Fibroblast of lung (primary cell): ENCODE measurements around the gene MAN1A2. TPM values are rescaled to one million over a fixed set of nuclear protein-coding genes. Genes with fewer than 3 reads are reported as not detected.

ENCODE experiments used
- DNase-seq, 2 donors: peaks; one replicate each; pipeline versions ENCODE4 v3.0.0 to v3.0.0-alpha.2; 2010; ENCODE audit warnings: low read depth in 2 of 2
- H2AFZ ChIP-seq: 2 replicates; pipeline ENCODE4 v1.5.1; 2012; ENCODE audit warnings: low read length, control low read depth, inconsistent platforms
- H3K27ac ChIP-seq: 2 replicates; pipeline ENCODE4 v1.5.1; 2011; ENCODE audit warnings: low read length, control low read depth; ENCODE audit not compliant: insufficient read depth
- H3K27me3 ChIP-seq: 2 replicates; pipeline ENCODE4 v1.5.1; 2011; ENCODE audit warnings: mild to moderate bottlenecking, low read length; ENCODE audit not compliant: control insufficient read depth, insufficient read depth
- H3K36me3 ChIP-seq: 2 replicates; pipeline ENCODE4 v1.5.1; 2011; ENCODE audit warnings: low read length; ENCODE audit not compliant: control insufficient read depth, insufficient read depth
- H3K4me1 ChIP-seq: 2 replicates; pipeline ENCODE4 v1.5.1; 2011; ENCODE audit warnings: low read length; ENCODE audit not compliant: control insufficient read depth, insufficient read depth; ENCODE audit errors: extremely low read depth
- H3K4me2 ChIP-seq: 2 replicates; pipeline ENCODE4 v1.5.1; 2011; ENCODE audit warnings: low read length, control low read depth; ENCODE audit not compliant: insufficient read depth; ENCODE audit errors: extremely low read depth
- H3K4me3 ChIP-seq, 4 experiments: fragments of 200-600 bp in 1 of 4; sonication (generic) in 1 of 4; replicated peaks in 1 of 4; 2 replicates each; pipeline ENCODE4 v1.5.1; 2011 to 2016; ENCODE audit warnings: low read length in 4 of 4, low read depth in 3 of 4, mild to moderate bottlenecking in 3 of 4, control low read depth in 2 of 4, inconsistent platforms in 1 of 4, mixed read lengths in 1 of 4; ENCODE audit not compliant: insufficient read depth in 1 of 4; ENCODE audit errors: control extremely low read depth in 1 of 4
- H3K79me2 ChIP-seq: 2 replicates; pipeline ENCODE4 v1.5.1; 2012; ENCODE audit warnings: mild to moderate bottlenecking, low read length, inconsistent platforms; ENCODE audit not compliant: control insufficient read depth, insufficient read depth
- H3K9ac ChIP-seq: 2 replicates; pipeline ENCODE4 v1.5.1; 2011; ENCODE audit warnings: mild to moderate bottlenecking, low read length, control low read depth; ENCODE audit not compliant: insufficient read depth
- H3K9me3 ChIP-seq: 2 replicates; pipeline ENCODE4 v1.5.1; 2012; ENCODE audit warnings: low read depth, low read length; ENCODE audit not compliant: control insufficient read depth, insufficient read depth
- H4K20me1 ChIP-seq: 2 replicates; pipeline ENCODE4 v1.5.1; 2011; ENCODE audit warnings: low read length; ENCODE audit not compliant: control insufficient read depth, insufficient read depth; ENCODE audit errors: extremely low read depth
- EZH2 ChIP-seq: IDR thresholded peaks from 2 replicates; pipeline ENCODE4 v1.5.1; 2012; ENCODE audit warnings: low read length, control low read depth, mild to moderate bottlenecking; ENCODE audit errors: missing control alignments
- polyA plus RNA-seq, 2 donors: library from polyadenylated mRNA; depleted of rRNA in 1 of 2; stranded (reverse) in 1 of 2; unstranded in 1 of 2; fragments of >200 nt; gene quantifications; 2 replicates each; pipeline ENCODE4 v1.2.1, GENCODE V29; 2011 to 2012; ENCODE audit warnings: missing spikeins in 1 of 2
- total RNA-seq: library from RNA; depleted of rRNA; stranded (reverse); fragments of >200 nt; gene quantifications from 2 replicates; pipeline ENCODE4 v1.2.1, GENCODE V29; 2014
- TF ChIP-seq, protein P1 (sequence below), 2 donors: IDR thresholded peaks in 1 of 2; conservative IDR thresholded peaks in 1 of 2; 1 replicate in 1 of 2; 2 replicates in 1 of 2; pipeline ENCODE4 v1.5.1; 2011 to 2012; ENCODE audit warnings: low read length in 2 of 2, control low read depth in 1 of 2, inconsistent platforms in 1 of 2, low read depth in 1 of 2, mild to moderate bottlenecking in 1 of 2

Gene MAN1A2
- total and polyA plus RNA-seq, 2 donors (not counting 1 experiment from before 2014, with no cell fraction given), result 41.9 to 43.6 TPM

- TF ChIP-seq, protein P1, sequence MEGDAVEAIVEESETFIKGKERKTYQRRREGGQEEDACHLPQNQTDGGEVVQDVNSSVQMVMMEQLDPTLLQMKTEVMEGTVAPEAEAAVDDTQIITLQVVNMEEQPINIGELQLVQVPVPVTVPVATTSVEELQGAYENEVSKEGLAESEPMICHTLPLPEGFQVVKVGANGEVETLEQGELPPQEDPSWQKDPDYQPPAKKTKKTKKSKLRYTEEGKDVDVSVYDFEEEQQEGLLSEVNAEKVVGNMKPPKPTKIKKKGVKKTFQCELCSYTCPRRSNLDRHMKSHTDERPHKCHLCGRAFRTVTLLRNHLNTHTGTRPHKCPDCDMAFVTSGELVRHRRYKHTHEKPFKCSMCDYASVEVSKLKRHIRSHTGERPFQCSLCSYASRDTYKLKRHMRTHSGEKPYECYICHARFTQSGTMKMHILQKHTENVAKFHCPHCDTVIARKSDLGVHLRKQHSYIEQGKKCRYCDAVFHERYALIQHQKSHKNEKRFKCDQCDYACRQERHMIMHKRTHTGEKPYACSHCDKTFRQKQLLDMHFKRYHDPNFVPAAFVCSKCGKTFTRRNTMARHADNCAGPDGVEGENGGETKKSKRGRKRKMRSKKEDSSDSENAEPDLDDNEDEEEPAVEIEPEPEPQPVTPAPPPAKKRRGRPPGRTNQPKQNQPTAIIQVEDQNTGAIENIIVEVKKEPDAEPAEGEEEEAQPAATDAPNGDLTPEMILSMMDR (conservative IDR thresholded peaks at IDR 0.05 in 1 of 2, IDR thresholded peaks at IDR 0.05 in 1 of 2; ENCODE audit: low read depth in 1 of 2, low read length in 2 of 2), result no peak
- no peak for TF ChIP-seq EZH2
- no peak overlapping the region for H3K27ac ChIP-seq
- H3K9ac ChIP-seq, result no peak overlapping the region
- H3K36me3 ChIP-seq, result no peaks in the 10 kb centered on the region
- DNase-seq, result no peak
- H2AFZ ChIP-seq, result no peak overlapping the region
- no peak overlapping the region for H3K4me2 ChIP-seq
- no peaks in the 10 kb centered on the region for H3K79me2 ChIP-seq
- peaks cover 7% of the 10 kb centered on the region for H3K27me3 ChIP-seq
- H3K4me3 ChIP-seq, result no peak overlapping the region
- H3K4me1 ChIP-seq, result no peaks in the 10 kb centered on the region
- no peaks in the 10 kb centered on the region for H4K20me1 ChIP-seq
- H3K9me3 ChIP-seq, result no peaks in the 10 kb centered on the region
Measured at GRCh38 chr1:117568999-117569398, 201.8 kb downstream of the MAN1A2 start.

GRCh38 chr1:117569856-117570255 lies 202.6 kb downstream of the MAN1A2 start:
- no peak overlapping the region for H3K27ac ChIP-seq
- no peaks in the 10 kb centered on the region for H3K36me3 ChIP-seq
- peaks cover 6% of the 10 kb centered on the region for H3K27me3 ChIP-seq
- no peaks in the 10 kb centered on the region for H3K9me3 ChIP-seq
- no peak overlapping the region for H2AFZ ChIP-seq
- no peaks in the 10 kb centered on the region for H3K79me2 ChIP-seq
- H3K9ac ChIP-seq, result no peak overlapping the region
- no peak for DNase-seq
- TF ChIP-seq, protein P1 (conservative IDR thresholded peaks at IDR 0.05 in 1 of 2, IDR thresholded peaks at IDR 0.05 in 1 of 2; ENCODE audit: low read depth in 1 of 2, low read length in 2 of 2), result no peak
- no peak for TF ChIP-seq EZH2
- H3K4me1 ChIP-seq, result no peaks in the 10 kb centered on the region
- H4K20me1 ChIP-seq, result no peaks in the 10 kb centered on the region
- H3K4me2 ChIP-seq, result no peak overlapping the region
- no peak overlapping the region for H3K4me3 ChIP-seq

- no peak for TF ChIP-seq EZH2
- TF ChIP-seq, protein P1 (conservative IDR thresholded peaks at IDR 0.05 in 1 of 2, IDR thresholded peaks at IDR 0.05 in 1 of 2; ENCODE audit: low read depth in 1 of 2, low read length in 2 of 2), result no peak
Measured at GRCh38 chr1:117570988-117571409, 203.8 kb downstream of the MAN1A2 start.

More at GRCh38 chr1:117570988-117571409, 203.8 kb downstream of the MAN1A2 start:
- no peak for DNase-seq
- no peaks in the 10 kb centered on the region for H3K79me2 ChIP-seq
- H3K4me1 ChIP-seq, result no peaks in the 10 kb centered on the region
- H3K4me2 ChIP-seq, result no peak overlapping the region
- no peaks in the 10 kb centered on the region for H3K36me3 ChIP-seq
- H4K20me1 ChIP-seq, result no peaks in the 10 kb centered on the region
- H3K27me3 ChIP-seq, result peaks cover 3% of the 10 kb centered on the region
- H3K27ac ChIP-seq, result no peak overlapping the region
- no peak overlapping the region for H3K9ac ChIP-seq
- H3K4me3 ChIP-seq, result no peak overlapping the region
- no peaks in the 10 kb centered on the region for H3K9me3 ChIP-seq
- no peak overlapping the region for H2AFZ ChIP-seq
